Activated T-helper 1 cell treated with Interleukin-2 at 50 U/mL for 16 hours (primary cell): Measurements from ENCODE around the gene FBXO41.

Experiments
- DNase-seq: peaks from one replicate; pipeline ENCODE4 v3.0.0-alpha.2; 2020; ENCODE audit warnings: low read depth

Gene FBXO41

DNA sequence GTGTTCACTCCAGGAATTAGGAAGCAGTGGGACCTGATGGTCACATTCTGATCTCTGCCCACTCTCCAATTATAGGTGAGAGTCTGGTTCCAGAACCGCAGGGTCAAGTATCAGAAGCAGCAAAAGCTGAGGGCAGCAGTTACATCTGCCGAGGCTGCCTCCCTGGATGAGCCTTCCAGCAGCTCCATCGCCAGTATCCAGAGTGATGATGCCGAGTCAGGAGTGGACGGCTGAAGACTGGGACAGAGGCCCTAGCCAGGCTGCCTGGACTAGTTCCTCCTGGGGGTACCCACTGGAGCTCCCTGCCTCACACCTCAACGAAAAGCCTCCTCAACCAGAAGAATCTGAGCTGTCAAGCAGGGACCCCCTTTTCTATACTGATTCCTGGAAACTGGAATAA, 73.6 kb downstream of the FBXO41 start:
- no peak for DNase-seq

DNA sequence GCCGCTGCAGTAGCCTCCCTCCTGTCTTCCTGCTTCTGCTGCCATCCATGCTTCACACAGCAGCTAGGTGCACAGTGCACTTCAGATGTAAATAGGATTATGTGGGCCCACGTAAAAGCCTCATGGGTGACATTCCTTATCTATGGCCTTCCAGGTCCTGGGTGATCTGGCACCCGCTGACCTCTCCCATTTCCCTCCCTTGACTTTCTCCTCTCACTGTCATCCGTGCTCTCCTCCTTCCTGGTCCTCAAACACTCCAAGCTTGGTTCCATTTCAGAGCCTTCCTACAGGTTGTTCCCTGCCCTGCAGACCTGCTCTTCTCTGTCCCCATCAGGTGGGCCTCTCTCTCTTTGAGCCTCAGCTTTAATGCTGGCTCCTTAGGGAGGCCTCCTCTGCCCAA, 74.3 kb downstream of the FBXO41 start:
- no peak for DNase-seq

DNA sequence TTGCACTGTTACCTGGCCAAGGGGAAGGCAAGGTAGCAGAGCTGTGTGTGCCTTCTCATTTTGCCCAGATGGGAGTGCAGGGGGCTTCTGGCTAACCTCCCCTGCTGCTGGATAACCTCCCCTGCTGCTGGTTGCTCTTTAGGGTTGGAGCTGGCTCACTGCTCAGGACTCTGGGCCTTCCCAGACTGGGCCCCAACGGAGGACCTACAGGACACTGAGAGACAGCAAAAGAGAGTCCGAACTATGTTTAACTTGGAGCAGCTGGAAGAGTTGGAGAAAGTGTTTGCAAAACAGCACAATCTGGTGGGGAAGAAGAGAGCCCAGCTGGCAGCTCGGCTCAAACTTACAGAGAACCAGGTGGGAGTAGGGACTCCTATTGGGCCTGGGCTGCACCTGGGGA, 76.0 kb downstream of the FBXO41 start:
- no peak for DNase-seq

DNA sequence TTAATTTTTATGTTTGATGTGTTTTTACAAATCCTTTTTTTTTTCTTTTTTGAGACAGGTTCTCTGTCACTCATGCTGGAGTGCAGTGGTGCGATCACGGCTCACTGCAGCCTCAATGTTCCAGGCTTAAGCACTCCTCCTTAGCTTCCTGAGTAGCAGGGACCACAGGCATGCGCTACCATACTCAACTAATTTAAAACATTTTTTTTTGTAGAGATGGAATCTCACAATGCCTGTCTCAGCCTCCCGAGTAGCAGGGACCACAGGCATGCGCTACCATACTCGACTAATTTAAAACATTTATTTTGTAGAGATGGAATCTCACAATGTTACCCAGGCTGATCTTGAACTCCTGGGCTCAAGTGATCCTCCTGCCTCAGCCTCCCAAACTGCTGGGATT, 78.7 kb downstream of the FBXO41 start:
- DNase-seq: no peak
